H9 (cell line): ENCODE results near the gene PAK6. TPM values are rescaled to one million over a fixed set of nuclear protein-coding genes. Genes with fewer than 3 reads are reported as not detected.

ENCODE experiments used
- DNase-seq: peaks from one replicate; pipeline ENCODE4 v3.0.0-alpha.2; 2017
- H2AFZ ChIP-seq: one replicate; pipeline ENCODE4 v1.6.1; 2013; ENCODE audit warnings: mild to moderate bottlenecking, low read length, control low read depth, moderate library complexity
- H2AK5ac ChIP-seq: 2 replicates; pipeline ENCODE4 v1.6.1; 2013; ENCODE audit warnings: low read length, control low read depth, mixed read lengths; ENCODE audit not compliant: insufficient read length
- H2BK120ac ChIP-seq: one replicate; pipeline ENCODE4 v1.6.1; 2013; ENCODE audit warnings: low read depth, mild to moderate bottlenecking, low read length, control low read depth, inconsistent platforms; ENCODE audit not compliant: poor library complexity, severe bottlenecking
- H2BK12ac ChIP-seq: 2 replicates; pipeline ENCODE4 v1.6.1; 2013; ENCODE audit warnings: low read length, control low read depth, mixed read lengths, low read depth; ENCODE audit not compliant: insufficient read length
- H2BK15ac ChIP-seq: 2 replicates; pipeline ENCODE4 v1.6.1; 2013; ENCODE audit warnings: low read depth, low read length, control low read depth
- H2BK20ac ChIP-seq: one replicate; pipeline ENCODE4 v1.6.1; 2013; ENCODE audit warnings: low read depth, mild to moderate bottlenecking, low read length, control low read depth, inconsistent platforms; ENCODE audit not compliant: poor library complexity, severe bottlenecking
- H2BK5ac ChIP-seq: 2 replicates; pipeline ENCODE4 v1.6.1; 2013; ENCODE audit warnings: low read length, control low read depth, mixed read lengths; ENCODE audit not compliant: insufficient read length
- H3K14ac ChIP-seq: 2 replicates; pipeline ENCODE4 v1.6.1; 2013; ENCODE audit warnings: low read length, control low read depth; ENCODE audit not compliant: insufficient read depth
- H3K18ac ChIP-seq: 2 replicates; pipeline ENCODE4 v1.6.1; 2013; ENCODE audit warnings: low read depth, mild to moderate bottlenecking, mixed read lengths, low read length, control low read depth; ENCODE audit not compliant: insufficient read length
- H3K23ac ChIP-seq: 2 replicates; pipeline ENCODE4 v1.6.1; 2013; ENCODE audit warnings: low read length, control low read depth, mixed read lengths, low read depth; ENCODE audit not compliant: insufficient read length
- H3K23me2 ChIP-seq: 2 replicates; pipeline ENCODE4 v1.6.1; 2013; ENCODE audit warnings: low read depth, mild to moderate bottlenecking, mixed read lengths, low read length, control low read depth; ENCODE audit not compliant: insufficient read length, poor library complexity, severe bottlenecking
- H3K27ac ChIP-seq: 2 replicates; pipeline ENCODE4 v1.5.1; 2013; ENCODE audit warnings: low read length, control low read depth, mixed read lengths, low read depth; ENCODE audit not compliant: insufficient read length
- H3K27me3 ChIP-seq: 2 replicates; pipeline ENCODE4 v1.6.1; 2013; ENCODE audit warnings: low read length, control low read depth, inconsistent platforms; ENCODE audit not compliant: insufficient read depth
- H3K4ac ChIP-seq: 2 replicates; pipeline ENCODE4 v1.6.1; 2013; ENCODE audit warnings: low read depth, mild to moderate bottlenecking, control low read depth, inconsistent platforms, low read length, moderate library complexity
- H3K4me1 ChIP-seq: 2 replicates; pipeline ENCODE4 v1.6.1; 2013; ENCODE audit warnings: low read length, control low read depth, inconsistent platforms; ENCODE audit not compliant: insufficient read depth
- H3K4me2 ChIP-seq: 2 replicates; pipeline ENCODE4 v1.6.1; 2013; ENCODE audit warnings: low read length, control low read depth, mixed read lengths; ENCODE audit not compliant: insufficient read length, insufficient read depth
- H3K56ac ChIP-seq: 2 replicates; pipeline ENCODE4 v1.6.1; 2013; ENCODE audit warnings: low read depth, mild to moderate bottlenecking, mixed read lengths, low read length, control low read depth; ENCODE audit not compliant: insufficient read length
- H3K79me1 ChIP-seq: 2 replicates; pipeline ENCODE4 v1.6.1; 2013; ENCODE audit warnings: low read depth, mild to moderate bottlenecking, moderate library complexity, low read length, control low read depth, inconsistent platforms; ENCODE audit not compliant: insufficient read depth, poor library complexity, severe bottlenecking
- H3K79me2 ChIP-seq: 2 replicates; pipeline ENCODE4 v1.6.1; 2013; ENCODE audit warnings: low read length, control low read depth, inconsistent platforms; ENCODE audit not compliant: insufficient read depth
- H3K9ac ChIP-seq: 2 replicates; pipeline ENCODE4 v1.6.1; 2013; ENCODE audit warnings: low read length, control low read depth, mixed read lengths; ENCODE audit not compliant: insufficient read length; ENCODE audit errors: extremely low read depth
- H3K9me3 ChIP-seq: one replicate; pipeline ENCODE4 v1.6.1; 2013; ENCODE audit warnings: low read depth, low read length, inconsistent platforms; ENCODE audit not compliant: control insufficient read depth
- H3T11ph ChIP-seq: one replicate; pipeline ENCODE4 v1.6.1; 2013; ENCODE audit warnings: mild to moderate bottlenecking, low read length, control low read depth, inconsistent platforms
- H4K20me1 ChIP-seq: one replicate; pipeline ENCODE4 v1.6.1; 2013; ENCODE audit not compliant: control insufficient read depth, insufficient read length, insufficient read depth
- H4K5ac ChIP-seq: 2 replicates; pipeline ENCODE4 v1.6.1; 2013; ENCODE audit warnings: low read depth, mild to moderate bottlenecking, mixed read lengths, low read length, control low read depth; ENCODE audit not compliant: insufficient read length
- H4K8ac ChIP-seq: replicated peaks from 2 replicates; pipeline ENCODE4 v1.6.1; 2013; ENCODE audit warnings: low read length, control low read depth, mixed read lengths, low read depth; ENCODE audit not compliant: insufficient read length
- H4K91ac ChIP-seq: 2 replicates; pipeline ENCODE4 v1.6.1; 2013; ENCODE audit warnings: low read depth, mild to moderate bottlenecking, moderate library complexity, mixed read lengths, low read length, control low read depth; ENCODE audit not compliant: insufficient read length
- H3K27ac Mint-ChIP-seq, 3 experiments: 2 replicates in 2 of 3; 3 replicates in 1 of 3; pipeline ENCODE4 v1.8.0; 2020 to 2021; ENCODE audit warnings: mixed read lengths in 3 of 3, mild to moderate bottlenecking in 1 of 3, moderate library complexity in 1 of 3
- H3K27me3 Mint-ChIP-seq: 2 replicates; pipeline ENCODE4 v1.8.0; 2021; ENCODE audit warnings: low read depth, mild to moderate bottlenecking, moderate library complexity, mixed read lengths
- H3K36me3 Mint-ChIP-seq, 3 experiments: 2 replicates in 2 of 3; 3 replicates in 1 of 3; pipeline ENCODE4 v1.8.0; 2020 to 2021; ENCODE audit warnings: low read depth in 3 of 3, mixed read lengths in 3 of 3; ENCODE audit not compliant: insufficient read depth in 1 of 3
- H3K4me1 Mint-ChIP-seq, 2 experiments: 2 replicates each; pipeline ENCODE4 v1.8.0; 2020; ENCODE audit warnings: mixed read lengths in 2 of 2
- H3K4me3 Mint-ChIP-seq, 2 experiments: 2 replicates in 1 of 2; 3 replicates in 1 of 2; pipeline ENCODE4 v1.8.0; 2020 to 2021; ENCODE audit warnings: mild to moderate bottlenecking in 2 of 2, mixed read lengths in 2 of 2, moderate library complexity in 1 of 2
- H3K9me3 Mint-ChIP-seq, 2 experiments: 2 replicates in 1 of 2; 3 replicates in 1 of 2; pipeline ENCODE4 v1.8.0; 2020; ENCODE audit warnings: mild to moderate bottlenecking in 2 of 2, mixed read lengths in 2 of 2, moderate library complexity in 1 of 2
- CTCF ChIP-seq: fragments of 200-600 bp; sonication (generic); conservative IDR thresholded peaks from 3 replicates; pipeline ENCODE4 v1.8.0; 2021; ENCODE audit warnings: antibody characterized with exemption, mild to moderate bottlenecking
- WGBS: extraction: QIAGEN DNeasy Blood & Tissue Kit; methylation state at CpG from one replicate; pipeline ENCODE4 v1.1.7; 2013; ENCODE audit warnings: missing lambda C conversion rate, low lambda C conversion rate, mixed read lengths; ENCODE audit not compliant: insufficient read length; ENCODE audit errors: extremely low coverage; 5-methylcytosine and 5-hydroxymethylcytosine counted together
- total RNA-seq: library from RNA; stranded (reverse); gene quantifications from 2 replicates; pipeline ENCODE4 v1.2.1, GENCODE V29; 2021

PAK6 gene
- total RNA-seq, 1 experiment from 2014 or later = 7.4 TPM

GRCh38 chr15:40251486-40252140 is 12.8 kb downstream of the PAK6 start:
- Mint-ChIP-seq H3K36me3 (peaks cover 0 to 3% (median 0%) of the 10 kb centered on the region in 3 experiments; a peak in 1 of 7 replicates), H3K4me3 (peak overlapping the region; percentile 47 to 60; a peak in 4 of 5 replicates), H3K9me3 (no peaks in the 10 kb centered on the region; a peak in 1 of 5 replicates), H3K4me1 (peaks cover 10 to 17% of the 10 kb centered on the region in 2 experiments), H3K27me3 (peaks cover 48% of the 10 kb centered on the region), H3K27ac (no peak overlapping the region)
- Histone ChIP-seq H4K5ac (no peak overlapping the region), H3K9me3 (no peaks in the 10 kb centered on the region), H2BK15ac (no peak overlapping the region), H3K23ac (no peak overlapping the region), H4K8ac (no peak overlapping the region), H3K18ac (no peak overlapping the region), H2BK12ac (no peak overlapping the region), H4K91ac (no peak overlapping the region), H3K79me2 (no peaks in the 10 kb centered on the region), H3K14ac (no peak overlapping the region; the same call in 1 of the 2 replicates), H2AK5ac (no peak overlapping the region), H2BK120ac (no peak overlapping the region), H4K20me1 (no peaks in the 10 kb centered on the region), H2BK20ac (no peak overlapping the region), H3K4me1 (no peaks in the 10 kb centered on the region), H3K9ac (no peak overlapping the region), H3K4ac (no peak overlapping the region), H3K56ac (no peak overlapping the region), H2BK5ac (no peak overlapping the region), H3K27me3 (peaks cover 16% of the 10 kb centered on the region; the same call in 1 of the 2 replicates), H3K4me2 (peak overlapping the region; percentile 45), H3K27ac (no peak overlapping the region), H3K79me1 (no peaks in the 10 kb centered on the region), H3T11ph (no peak overlapping the region), H2AFZ (no peak overlapping the region), H3K23me2 (peaks cover 9% of the 10 kb centered on the region)
- DNase-seq = no peak
- no CpG with 5 or more reads among the region's 10 CpGs for WGBS
- TF ChIP-seq CTCF = no peak
